HepG2 (cell line): ENCODE measurements around the gene RAB17. TPM values are rescaled to one million over a fixed set of nuclear protein-coding genes. Genes with fewer than 3 reads are reported as not detected.

Experiments
- ATAC-seq: fragments of 200-7000 bp; cut with Tn5 transposase; 3 replicates; pipeline ENCODE4 v1.9.1; 2020; ENCODE audit warnings: mild to moderate bottlenecking, moderate library complexity
- BruUV-seq: library from RNA; stranded (reverse); fragments of 400-500 nt; replicated peaks from 2 replicates; lab custom pipeline; 2021; lab: Mats Ljungman, UMichigan
- CTCF ChIA-PET: fragments of 300-600 bp; formaldehyde crosslinking; extraction: SDS; loops from one replicate; lab custom pipeline; 2021; ENCODE audit warnings: low total read pairs, inconsistent platforms, low intra/inter-chr PET ratio; lab: Yijun Ruan, JAX
- POLR2A ChIA-PET: fragments of 350-600 bp; sonication (Branson Sonifier 250); formaldehyde crosslinking; loops from one replicate; lab custom pipeline; 2020; ENCODE audit warnings: antibody characterized with exemption, inconsistent platforms; lab: Yijun Ruan, JAX
- DNase-seq: peaks from one replicate; pipeline ENCODE4 v3.0.0-alpha.2; 2015; ENCODE audit warnings: low spot score
- FAIRE-seq: peaks from 3 replicates; lab custom pipeline; 2011; peaks lifted over from hg19 to GRCh38; lab: Jason Lieb, UNC
- H2AFZ ChIP-seq: one replicate; pipeline ENCODE4 v1.6.1; 2011; ENCODE audit warnings: low read length, inconsistent platforms
- H3K27ac ChIP-seq: fragments of 300-600 bp; 3 replicates; pipeline ENCODE4 v1.8.0; 2011; ENCODE audit warnings: mixed run types, mild to moderate bottlenecking, mixed read lengths, low read length, inconsistent platforms; ENCODE audit not compliant: insufficient read depth; ENCODE audit errors: extremely low read length
- H3K27me3 ChIP-seq, 2 experiments: fragments of 200-600 bp in 1 of 2; 2 replicates in 1 of 2; 3 replicates in 1 of 2; pipeline versions ENCODE4 v1.6.0 to v1.8.0; 2011; ENCODE audit warnings: low read length in 2 of 2, mild to moderate bottlenecking in 2 of 2, moderate library complexity in 2 of 2, inconsistent platforms in 1 of 2; ENCODE audit not compliant: insufficient read depth in 2 of 2, control insufficient read depth in 1 of 2
- H3K36me3 ChIP-seq, 2 experiments: fragments of 200-600 bp in 1 of 2; replicated peaks in 1 of 2; 2 replicates in 1 of 2; 3 replicates in 1 of 2; pipeline versions ENCODE4 v1.5.1 to v1.8.0; 2011; ENCODE audit warnings: low read length in 2 of 2, inconsistent platforms in 1 of 2; ENCODE audit not compliant: insufficient read depth in 2 of 2, control insufficient read depth in 1 of 2
- H3K4me1 ChIP-seq: 2 replicates; pipeline ENCODE4 v1.5.1; 2012; ENCODE audit warnings: low read length, inconsistent platforms; ENCODE audit not compliant: insufficient read depth
- H3K4me2 ChIP-seq: 2 replicates; pipeline ENCODE4 v1.6.0; 2011; ENCODE audit warnings: low read depth, low read length, inconsistent platforms
- H3K4me3 ChIP-seq, 3 experiments: fragments of 200-600 bp in 1 of 3; sonication (generic), shearing (Covaris generic) in 1 of 3; replicated peaks in 1 of 3; 2 replicates each; pipeline ENCODE4 v1.5.1; 2011 to 2016; ENCODE audit warnings: low read length in 3 of 3, inconsistent platforms in 2 of 3, low read depth in 2 of 3, mild to moderate bottlenecking in 2 of 3, control low read depth in 1 of 3, mixed read lengths in 1 of 3; ENCODE audit not compliant: insufficient read depth in 1 of 3
- H3K79me2 ChIP-seq: one replicate; pipeline ENCODE4 v1.6.1; 2011; ENCODE audit warnings: low read length, inconsistent platforms; ENCODE audit not compliant: insufficient read depth
- H3K9ac ChIP-seq: 2 replicates; pipeline ENCODE4 v1.6.0; 2011; ENCODE audit warnings: mild to moderate bottlenecking, low read depth, low read length, inconsistent platforms; ENCODE audit not compliant: insufficient read depth
- H3K9me3 ChIP-seq: 2 replicates; pipeline ENCODE4 v1.5.1; 2012; ENCODE audit warnings: mild to moderate bottlenecking, low read length
- H4K20me1 ChIP-seq: 2 replicates; pipeline ENCODE4 v1.6.0; 2011; ENCODE audit warnings: inconsistent platforms, mild to moderate bottlenecking, low read length, moderate library complexity; ENCODE audit not compliant: insufficient read depth
- AGO2 ChIP-seq: fragments of 200-400 bp; formaldehyde crosslinking; optimal IDR thresholded peaks from 2 replicates; pipeline ENCODE3; 2017; ENCODE audit warnings: mild to moderate bottlenecking, low read depth, low read length, moderate library complexity
- BRD4 ChIP-seq: sonication (generic); formaldehyde crosslinking; IDR thresholded peaks from 2 replicates; pipeline ENCODE4 v1.4.0; 2020; ENCODE audit warnings: missing genetic modification reagents
- KDM4B ChIP-seq: sonication (generic); formaldehyde crosslinking; IDR thresholded peaks from 2 replicates; pipeline ENCODE4 v1.4.0; 2020; ENCODE audit warnings: missing genetic modification reagents
- LRRFIP1 ChIP-seq: sonication (generic); formaldehyde crosslinking; conservative IDR thresholded peaks from 2 replicates; pipeline ENCODE4 v1.4.0; 2020; ENCODE audit warnings: missing genetic modification reagents
- MTA1 ChIP-seq: sonication (generic); formaldehyde crosslinking; IDR thresholded peaks from 2 replicates; pipeline ENCODE4 v1.4.0; 2020; ENCODE audit warnings: missing genetic modification reagents, mild to moderate bottlenecking, borderline replicate concordance
- PBX3 ChIP-seq: sonication (generic); formaldehyde crosslinking; IDR thresholded peaks from 2 replicates; pipeline ENCODE4 v1.8.1; 2023; ENCODE audit warnings: missing genetic modification reagents, inconsistent platforms, borderline replicate concordance
- RELA ChIP-seq: sonication (generic); formaldehyde crosslinking; IDR thresholded peaks from 2 replicates; pipeline ENCODE4 v1.4.0; 2020; ENCODE audit warnings: missing genetic modification reagents
- SRSF9 ChIP-seq: fragments of 200-400 bp; formaldehyde crosslinking; IDR thresholded peaks from 2 replicates; pipeline ENCODE4 v1.6.1; 2018; ENCODE audit warnings: borderline replicate concordance, mild to moderate bottlenecking, low read depth, low read length; ENCODE audit not compliant: insufficient read depth, poor library complexity, severe bottlenecking
- XRCC5 ChIP-seq: fragments of 200-400 bp; formaldehyde crosslinking; optimal IDR thresholded peaks from 2 replicates; pipeline ENCODE3; 2017; ENCODE audit warnings: mild to moderate bottlenecking, low read length
- YEATS4 ChIP-seq: sonication (generic); formaldehyde crosslinking; IDR thresholded peaks from 2 replicates; pipeline ENCODE4 v1.4.0; 2020; ENCODE audit warnings: missing genetic modification reagents, borderline replicate concordance
- ZFP82 ChIP-seq: sonication (generic); formaldehyde crosslinking; IDR thresholded peaks from 2 replicates; pipeline ENCODE4 v1.5.1; 2020; ENCODE audit warnings: mild to moderate bottlenecking, missing genetic modification reagents, borderline replicate concordance
- ZFX ChIP-seq: sonication (generic); formaldehyde crosslinking; IDR thresholded peaks from 2 replicates; pipeline ENCODE4 v1.4.0; 2020; ENCODE audit warnings: mild to moderate bottlenecking, low read depth, missing genetic modification reagents, moderate library complexity
- ZFY ChIP-seq: sonication (generic); formaldehyde crosslinking; IDR thresholded peaks from 2 replicates; pipeline ENCODE4 v1.4.0; 2020; ENCODE audit warnings: missing genetic modification reagents
- ZNF138 ChIP-seq: sonication (generic); formaldehyde crosslinking; IDR thresholded peaks from 2 replicates; pipeline ENCODE4 v1.5.0; 2020; ENCODE audit warnings: mild to moderate bottlenecking, low read depth, missing genetic modification reagents
- ZNF225 ChIP-seq: sonication (generic); formaldehyde crosslinking; IDR thresholded peaks from 2 replicates; pipeline ENCODE4 v1.4.0; 2020; ENCODE audit warnings: mild to moderate bottlenecking, missing genetic modification reagents
- ZNF24 ChIP-seq: fragments of 450-650 bp; IDR thresholded peaks from 2 replicates; pipeline ENCODE4 v1.6.1; 2017; ENCODE audit warnings: antibody characterized with exemption, mild to moderate bottlenecking
- ZNF562 ChIP-seq: sonication (generic); formaldehyde crosslinking; IDR thresholded peaks from 2 replicates; pipeline ENCODE4 v1.8.0; 2022; ENCODE audit warnings: missing genetic modification reagents, borderline replicate concordance
- ZNF768 ChIP-seq: sonication (generic); formaldehyde crosslinking; IDR thresholded peaks from 2 replicates; pipeline ENCODE4 v1.4.0; 2020; ENCODE audit warnings: missing genetic modification reagents
- ZNF83 ChIP-seq: sonication (generic); formaldehyde crosslinking; IDR thresholded peaks from 2 replicates; pipeline ENCODE4 v1.4.0; 2020; ENCODE audit warnings: missing genetic modification reagents, mild to moderate bottlenecking, borderline replicate concordance
- WGBS: methylation state at CpG from one replicate; pipeline ENCODE4 v1.1.6; 2017; ENCODE audit warnings: low lambda C conversion rate; 5-methylcytosine and 5-hydroxymethylcytosine counted together
- in situ Hi-C: cut with HindIII; loops from 2 replicates; pipeline ENCODE4 v1.10.0; 2017; ENCODE audit warnings: low pct_unique_long_range_greater_than_20kb; ENCODE audit not compliant: extremely low pct_ligation_motif_present
- intact Hi-C: fragments of 100-400 bp; cut with micrococcal nuclease; formaldehyde crosslinking; loops from one replicate; pipeline ENCODE4 v1.10.0; 2022; ENCODE audit not compliant: unreplicated experiment
- polyA plus RNA-seq, 8 experiments: library from polyadenylated mRNA; depleted of rRNA in 3 of 8; stranded (reverse) in 7 of 8; unstranded in 1 of 8; fragments of >200 nt; fragmentation: Illumina TruSeq in 4 of 8; extraction: Trizol in 4 of 8; gene quantifications; 2 replicates each; pipeline versions ENCODE4 v1.2.1 to v1.2.3, GENCODE V29; 2011 to 2016; ENCODE audit warnings: low read depth in 4 of 8, missing spikeins in 1 of 8, mixed read lengths in 1 of 8; ENCODE audit not compliant: insufficient read depth in 1 of 8
- total RNA-seq, 5 experiments: library from RNA; depleted of rRNA; stranded (reverse); fragments of >200 nt; fragmentation: Illumina TruSeq; extraction: Trizol; gene quantifications; 2 replicates each; pipeline ENCODE4 v1.2.3, GENCODE V29; 2016; ENCODE audit warnings: low read depth in 1 of 5

RAB17 gene
- total and polyA plus RNA-seq, 2 of the 13 experiments (the other 11 are each of a cell fraction or from before 2014, with no cell fraction given): 68.0 to 124 TPM

GRCh38 chr2:237633061-237633561 is 42.6 kb upstream of the RAB17 start:
- peaks cover 0 to 11% of the 10 kb centered on the region in 2 experiments; a peak in 2 of 5 replicates for H3K27me3 ChIP-seq
- no peaks in the 10 kb centered on the region for H3K79me2 ChIP-seq
- no peaks in the 10 kb centered on the region for H3K36me3 ChIP-seq
- ChIA-PET CTCF (no interaction called here), POLR2A (no interaction called here)
- 74% methylated on average over 10 of the region's 10 CpGs for WGBS
- FAIRE-seq (no peak), DNase-seq (no peak), ATAC-seq (no peak)
- in situ Hi-C loops: no loop called here
- peaks cover 11% of the 10 kb centered on the region for H3K4me1 ChIP-seq
- intact Hi-C loops: no loop called here
- no peak overlapping the region for H3K9ac ChIP-seq
- H3K4me3 ChIP-seq: no peak overlapping the region
- TF ChIP-seq LRRFIP1 (CRISPR knock-in tag) (no peak), AGO2 (no peak), ZFX (CRISPR knock-in tag) (no peak), ZNF24 (no peak), ZFY (no peak), ZFP82 (CRISPR knock-in tag) (no peak), SRSF9 (no peak), XRCC5 (no peak), ZNF138 (CRISPR knock-in tag) (no peak), ZNF768 (CRISPR knock-in tag) (no peak), ZNF225 (no peak), KDM4B (CRISPR knock-in tag) (no peak), ZNF83 (CRISPR knock-in tag) (no peak), MTA1 (no peak), PBX3 (CRISPR knock-in tag) (no peak), ZNF562 (CRISPR knock-in tag) (no peak), YEATS4 (CRISPR knock-in tag) (no peak), RELA (CRISPR knock-in tag) (no peak), BRD4 (CRISPR knock-in tag) (no peak)
- BruUV-seq: no TSS peak
- H4K20me1 ChIP-seq: peaks cover 3% of the 10 kb centered on the region; the same call in 1 of the 2 replicates
- no peak overlapping the region for H2AFZ ChIP-seq
- H3K27ac ChIP-seq: no peak overlapping the region
- no peaks in the 10 kb centered on the region for H3K9me3 ChIP-seq
- H3K4me2 ChIP-seq: no peak overlapping the region
